SK-N-SH (cell line): Measurements from ENCODE around the gene HTRA3. TPM values are rescaled to one million over a fixed set of nuclear protein-coding genes. Genes with fewer than 3 reads are reported as not detected.

Experiments
- CTCF ChIA-PET: fragments of 300-600, 350-600 bp; formaldehyde crosslinking; extraction: SDS; loops from one replicate; lab custom pipeline; 2021; lab: Yijun Ruan, JAX
- POLR2A ChIA-PET: fragments of 350-600 bp; sonication (Branson Sonifier 250); formaldehyde crosslinking; extraction: SDS; loops from one replicate; lab custom pipeline; 2020; ENCODE audit warnings: antibody characterized with exemption, inconsistent platforms; lab: Yijun Ruan, JAX
- DNase-seq: peaks from one replicate; pipeline ENCODE4 v3.0.0; 2012
- H2AFZ ChIP-seq: fragments of 200-600 bp; sonication (generic); 2 replicates; pipeline ENCODE4 v1.8.1; 2016; ENCODE audit warnings: antibody characterized with exemption, mild to moderate bottlenecking, low read depth
- H3F3A ChIP-seq: fragments of 200-600 bp; sonication (generic); replicated peaks from 2 replicates; pipeline ENCODE3; 2016; ENCODE audit warnings: antibody characterized with exemption, mild to moderate bottlenecking; ENCODE audit not compliant: insufficient read depth
- H3K27ac ChIP-seq, 2 experiments: fragments of 200-500 bp in 1 of 2; fragments of 200-600 bp in 1 of 2; sonication (Bioruptor generic) in 1 of 2; sonication (generic), shearing (Covaris generic) in 1 of 2; 2 replicates each; pipeline versions ENCODE4 v1.5.1 to v1.6.1; 2014 to 2016; ENCODE audit warnings: low read depth in 2 of 2, inconsistent platforms in 1 of 2, low read length in 1 of 2, mild to moderate bottlenecking in 1 of 2, mixed read lengths in 1 of 2
- H3K27me3 ChIP-seq: fragments of 200-600 bp; sonication (generic), shearing (Covaris generic); 2 replicates; pipeline ENCODE4 v1.6.1; 2016; ENCODE audit warnings: mixed run types; ENCODE audit not compliant: insufficient read depth
- H3K36me3 ChIP-seq, 2 experiments: fragments of 200-500 bp in 1 of 2; fragments of 200-600 bp in 1 of 2; sonication (Bioruptor generic) in 1 of 2; sonication (generic) in 1 of 2; replicated peaks in 1 of 2; 2 replicates each; pipeline versions ENCODE3 to v1.5.1; 2014 to 2016; ENCODE audit warnings: low read length in 1 of 2, mild to moderate bottlenecking in 1 of 2; ENCODE audit not compliant: insufficient read depth in 2 of 2, control insufficient read depth in 1 of 2
- H3K4me1 ChIP-seq, 2 experiments: fragments of 200-500 bp in 1 of 2; fragments of 200-600 bp in 1 of 2; sonication (Bioruptor generic) in 1 of 2; sonication (generic), shearing (Covaris generic) in 1 of 2; 2 replicates each; pipeline versions ENCODE4 v1.5.1 to v1.6.1; 2014 to 2016; ENCODE audit warnings: low read depth in 1 of 2, low read length in 1 of 2, mixed run types in 1 of 2; ENCODE audit not compliant: insufficient read depth in 2 of 2, control insufficient read depth in 1 of 2
- H3K4me2 ChIP-seq: fragments of 200-600 bp; sonication (generic), shearing (Covaris generic); 2 replicates; pipeline ENCODE4 v1.6.1; 2017; ENCODE audit warnings: mixed run types
- H3K4me3 ChIP-seq, 2 experiments: fragments of 200-500 bp in 1 of 2; fragments of 200-600 bp in 1 of 2; sonication (Bioruptor generic) in 1 of 2; sonication (generic), shearing (Covaris generic) in 1 of 2; 2 replicates each; pipeline versions ENCODE4 v1.5.1 to v1.8.1; 2014 to 2016; ENCODE audit warnings: low read depth in 2 of 2, inconsistent platforms in 1 of 2, low read length in 1 of 2, mild to moderate bottlenecking in 1 of 2, mixed read lengths in 1 of 2, moderate library complexity in 1 of 2
- H3K79me2 ChIP-seq: fragments of 200-600 bp; sonication (generic); 2 replicates; pipeline ENCODE4 v1.8.1; 2017; ENCODE audit warnings: mild to moderate bottlenecking; ENCODE audit not compliant: insufficient read depth
- H3K9ac ChIP-seq: fragments of 200-600 bp; sonication (generic); 2 replicates; pipeline ENCODE4 v1.6.1; 2017; ENCODE audit warnings: mixed run types
- H3K9me2 ChIP-seq: fragments of 200-600 bp; sonication (generic); 2 replicates; pipeline ENCODE4 v1.6.1; 2017; ENCODE audit warnings: mixed run types
- H3K9me3 ChIP-seq: fragments of 200-600 bp; sonication (generic); 2 replicates; pipeline ENCODE4 v1.6.1; 2017; ENCODE audit warnings: mixed run types, mild to moderate bottlenecking, moderate library complexity
- H4K20me1 ChIP-seq: fragments of 200-600 bp; sonication (generic); 2 replicates; pipeline ENCODE4 v1.6.1; 2017; ENCODE audit warnings: mild to moderate bottlenecking, mixed run types; ENCODE audit not compliant: insufficient read depth
- CHD2 ChIP-seq: fragments of 150-350 bp; IDR thresholded peaks from 2 replicates; pipeline ENCODE4 v1.6.1; 2018; ENCODE audit warnings: low read length; ENCODE audit not compliant: partially characterized antibody
- ELF1 ChIP-seq: IDR thresholded peaks from 2 replicates; pipeline ENCODE4 v1.4.0; 2012
- FOSL2 ChIP-seq: IDR thresholded peaks from 2 replicates; pipeline ENCODE4 v1.4.0; 2012; ENCODE audit warnings: low read depth, mild to moderate bottlenecking, moderate library complexity, borderline replicate concordance
- FOXJ3 ChIP-seq: sonication (generic); formaldehyde crosslinking; IDR thresholded peaks from 2 replicates; pipeline ENCODE4 v1.5.1; 2020; ENCODE audit warnings: mild to moderate bottlenecking, missing genetic modification reagents
- FOXM1 ChIP-seq: IDR thresholded peaks from 2 replicates; pipeline ENCODE4 v1.4.0; 2012; ENCODE audit warnings: low read depth, mild to moderate bottlenecking
- GATA2 ChIP-seq: sonication (generic); formaldehyde crosslinking; IDR thresholded peaks from 2 replicates; pipeline ENCODE4 v1.5.0; 2020; ENCODE audit warnings: mild to moderate bottlenecking, missing genetic modification reagents
- MEF2A ChIP-seq: IDR thresholded peaks from 2 replicates; pipeline ENCODE4 v1.4.0; 2012; ENCODE audit warnings: low read depth, borderline replicate concordance
- NRF1 ChIP-seq: IDR thresholded peaks from 2 replicates; pipeline ENCODE4 v1.6.1; 2012; ENCODE audit warnings: low read depth, mild to moderate bottlenecking, low read length
- RCOR1 ChIP-seq: fragments of 150-350 bp; IDR thresholded peaks from 2 replicates; pipeline ENCODE4 v1.6.1; 2017; ENCODE audit warnings: antibody characterized with exemption, low read length
- SMC3 ChIP-seq: IDR thresholded peaks from 2 replicates; pipeline ENCODE4 v1.6.1; 2012; ENCODE audit warnings: low read depth, low read length, improper control_type of control experiment
- TAF1 ChIP-seq: IDR thresholded peaks from 2 replicates; pipeline ENCODE4 v1.6.1; 2012; ENCODE audit warnings: low read depth, mild to moderate bottlenecking, low read length, moderate library complexity, borderline replicate concordance
- TCF12 ChIP-seq: IDR thresholded peaks from 2 replicates; pipeline ENCODE4 v1.4.0; 2012
- WGBS: methylation state at CpG from one replicate; pipeline ENCODE4 v1.1.6; 2017; ENCODE audit warnings: low lambda C conversion rate; 5-methylcytosine and 5-hydroxymethylcytosine counted together
- polyA plus RNA-seq, 3 experiments: library from polyadenylated mRNA; depleted of rRNA; stranded (reverse); fragments of >200 nt; gene quantifications; 2 replicates each; pipeline ENCODE4 v1.2.3, GENCODE V29; 2012
- TF ChIP-seq, protein P1 (sequence below): fragments of 200-600 bp; sonication (generic); IDR thresholded peaks from 2 replicates; pipeline ENCODE4 v1.6.1; 2017; ENCODE audit warnings: antibody characterized with exemption, mild to moderate bottlenecking, moderate library complexity
- TF ChIP-seq, protein P2 (sequence below): IDR thresholded peaks from 2 replicates; pipeline ENCODE4 v1.4.0; 2012; ENCODE audit warnings: low read depth, borderline replicate concordance
- TF ChIP-seq, protein P3 (sequence below): IDR thresholded peaks from 2 replicates; pipeline ENCODE4 v1.4.0; 2012; ENCODE audit warnings: low read depth, borderline replicate concordance

HTRA3 gene
- polyA plus RNA-seq, 1 of the 3 experiments (the other 2 are of a cell fraction) = 0.05 TPM

DNA sequence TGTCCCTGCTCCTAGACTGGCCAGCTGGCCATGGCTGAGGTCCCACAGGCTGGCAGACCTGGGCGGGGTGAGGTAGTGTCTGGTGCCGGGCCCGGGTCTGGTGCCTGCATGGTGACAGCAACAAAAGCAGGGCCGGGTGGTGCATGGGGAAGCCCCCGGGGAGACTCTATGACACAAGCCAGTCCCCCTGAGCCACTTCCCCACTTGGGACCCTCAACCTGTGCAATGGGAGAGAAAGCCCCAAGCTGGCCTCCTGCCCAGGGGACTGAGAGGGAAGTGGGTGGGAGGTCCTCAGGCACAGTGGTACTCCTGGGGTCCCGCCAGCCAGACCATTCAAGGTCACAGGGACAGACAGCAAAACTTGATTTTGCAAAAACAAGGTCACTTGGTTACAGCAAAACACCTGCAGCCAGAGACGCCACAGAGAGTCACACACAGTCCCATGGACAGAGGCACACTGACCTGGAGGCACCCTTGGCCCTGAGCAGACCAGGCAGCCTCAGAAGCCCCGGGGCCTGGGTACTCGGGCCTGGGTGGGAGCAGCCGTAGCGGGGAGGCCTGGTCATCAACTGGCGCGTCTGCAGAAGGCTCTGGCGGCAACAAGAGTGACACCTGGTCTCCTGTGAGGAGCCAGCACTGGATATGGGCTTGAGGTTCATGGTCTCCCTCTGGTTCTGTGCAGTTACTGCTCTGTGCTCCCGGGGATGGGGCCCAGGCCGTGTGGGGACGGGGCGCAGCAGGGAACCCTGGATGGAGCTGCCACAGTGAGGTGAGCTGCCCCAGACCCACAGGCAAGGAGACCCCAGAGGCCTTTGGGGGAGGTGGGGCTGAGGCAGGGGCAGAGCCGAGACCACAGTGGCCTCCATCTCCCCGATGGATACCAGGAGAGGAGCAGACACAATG is 60.6 kb downstream of the HTRA3 start:
- Histone ChIP-seq H3K4me2 (no peak overlapping the region), H2AFZ (no peak overlapping the region), H3K9me2 (no peaks in the 10 kb centered on the region), H4K20me1 (no peaks in the 10 kb centered on the region), H3K27me3 (no peaks in the 10 kb centered on the region), H3K4me1 (peaks cover 0 to 13% of the 10 kb centered on the region in 2 experiments; a peak in 1 of 4 replicates), H3F3A (no peaks in the 10 kb centered on the region), H3K79me2 (no peaks in the 10 kb centered on the region), H3K9ac (no peak overlapping the region), H3K9me3 (no peaks in the 10 kb centered on the region), H3K4me3 (no peak overlapping the region), H3K36me3 (no peaks in the 10 kb centered on the region), H3K27ac (no peak overlapping the region)
- CTCF ChIA-PET = no interaction called here
- WGBS = 79% methylated on average over 6 of the region's 20 CpGs
- POLR2A ChIA-PET = no interaction called here
- DNase-seq = no peak
- TF ChIP-seq NRF1 = no peak
- no peak for TF ChIP-seq MEF2A
- TF ChIP-seq TAF1 = no peak
- TF ChIP-seq RCOR1 = no peak
- TF ChIP-seq, protein P1, sequence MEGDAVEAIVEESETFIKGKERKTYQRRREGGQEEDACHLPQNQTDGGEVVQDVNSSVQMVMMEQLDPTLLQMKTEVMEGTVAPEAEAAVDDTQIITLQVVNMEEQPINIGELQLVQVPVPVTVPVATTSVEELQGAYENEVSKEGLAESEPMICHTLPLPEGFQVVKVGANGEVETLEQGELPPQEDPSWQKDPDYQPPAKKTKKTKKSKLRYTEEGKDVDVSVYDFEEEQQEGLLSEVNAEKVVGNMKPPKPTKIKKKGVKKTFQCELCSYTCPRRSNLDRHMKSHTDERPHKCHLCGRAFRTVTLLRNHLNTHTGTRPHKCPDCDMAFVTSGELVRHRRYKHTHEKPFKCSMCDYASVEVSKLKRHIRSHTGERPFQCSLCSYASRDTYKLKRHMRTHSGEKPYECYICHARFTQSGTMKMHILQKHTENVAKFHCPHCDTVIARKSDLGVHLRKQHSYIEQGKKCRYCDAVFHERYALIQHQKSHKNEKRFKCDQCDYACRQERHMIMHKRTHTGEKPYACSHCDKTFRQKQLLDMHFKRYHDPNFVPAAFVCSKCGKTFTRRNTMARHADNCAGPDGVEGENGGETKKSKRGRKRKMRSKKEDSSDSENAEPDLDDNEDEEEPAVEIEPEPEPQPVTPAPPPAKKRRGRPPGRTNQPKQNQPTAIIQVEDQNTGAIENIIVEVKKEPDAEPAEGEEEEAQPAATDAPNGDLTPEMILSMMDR = no peak
- TF ChIP-seq, protein P2, sequence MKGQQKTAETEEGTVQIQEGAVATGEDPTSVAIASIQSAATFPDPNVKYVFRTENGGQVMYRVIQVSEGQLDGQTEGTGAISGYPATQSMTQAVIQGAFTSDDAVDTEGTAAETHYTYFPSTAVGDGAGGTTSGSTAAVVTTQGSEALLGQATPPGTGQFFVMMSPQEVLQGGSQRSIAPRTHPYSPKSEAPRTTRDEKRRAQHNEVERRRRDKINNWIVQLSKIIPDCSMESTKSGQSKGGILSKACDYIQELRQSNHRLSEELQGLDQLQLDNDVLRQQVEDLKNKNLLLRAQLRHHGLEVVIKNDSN = no peak
- TF ChIP-seq, protein P3, sequence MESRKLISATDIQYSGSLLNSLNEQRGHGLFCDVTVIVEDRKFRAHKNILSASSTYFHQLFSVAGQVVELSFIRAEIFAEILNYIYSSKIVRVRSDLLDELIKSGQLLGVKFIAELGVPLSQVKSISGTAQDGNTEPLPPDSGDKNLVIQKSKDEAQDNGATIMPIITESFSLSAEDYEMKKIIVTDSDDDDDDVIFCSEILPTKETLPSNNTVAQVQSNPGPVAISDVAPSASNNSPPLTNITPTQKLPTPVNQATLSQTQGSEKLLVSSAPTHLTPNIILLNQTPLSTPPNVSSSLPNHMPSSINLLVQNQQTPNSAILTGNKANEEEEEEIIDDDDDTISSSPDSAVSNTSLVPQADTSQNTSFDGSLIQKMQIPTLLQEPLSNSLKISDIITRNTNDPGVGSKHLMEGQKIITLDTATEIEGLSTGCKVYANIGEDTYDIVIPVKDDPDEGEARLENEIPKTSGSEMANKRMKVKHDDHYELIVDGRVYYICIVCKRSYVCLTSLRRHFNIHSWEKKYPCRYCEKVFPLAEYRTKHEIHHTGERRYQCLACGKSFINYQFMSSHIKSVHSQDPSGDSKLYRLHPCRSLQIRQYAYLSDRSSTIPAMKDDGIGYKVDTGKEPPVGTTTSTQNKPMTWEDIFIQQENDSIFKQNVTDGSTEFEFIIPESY = no peak
- TF ChIP-seq FOXJ3 (CRISPR knock-in tag) = no peak

DNA sequence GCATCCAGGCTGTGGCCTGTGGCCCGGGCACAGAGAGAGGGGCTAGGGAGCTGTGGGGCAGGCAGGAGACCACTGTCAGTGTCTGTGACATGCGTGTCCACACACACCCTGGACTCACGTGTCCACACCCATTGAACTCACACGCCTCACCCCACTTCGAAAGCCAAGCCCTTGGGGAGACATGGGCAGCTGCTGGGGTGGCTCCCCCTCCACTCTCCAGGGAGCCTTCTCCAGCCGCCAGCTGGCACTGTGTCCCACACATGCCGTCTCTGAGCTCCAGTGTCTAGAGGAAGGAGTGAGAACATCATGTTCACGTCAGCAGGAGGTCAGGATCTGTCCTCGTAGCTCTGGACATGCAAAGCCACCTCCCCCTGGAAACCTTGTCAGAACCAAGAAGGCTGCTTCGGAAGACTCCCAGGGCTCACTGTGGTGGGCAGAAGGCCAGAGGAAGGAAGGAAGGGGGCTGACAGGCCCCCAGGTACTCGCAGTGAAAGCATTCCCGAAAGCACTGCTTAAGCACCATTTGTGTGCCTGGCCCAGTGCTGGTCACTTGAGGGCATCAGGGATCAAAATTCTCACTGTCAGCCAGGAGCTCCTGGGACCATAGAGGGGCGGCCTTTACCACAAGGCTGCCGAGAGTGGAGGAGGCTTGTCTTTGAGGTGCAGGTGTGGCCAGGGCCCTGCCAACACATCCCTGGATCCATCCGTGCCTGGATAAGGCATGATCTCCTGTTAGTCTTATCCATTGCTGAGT is 61.4 kb downstream of the HTRA3 start:
- no peak for DNase-seq
- TF ChIP-seq, protein P3 = no peak
- TF ChIP-seq TCF12 (no peak), ELF1 (no peak), CHD2 (no peak), FOXJ3 (CRISPR knock-in tag) (no peak), SMC3 (no peak), GATA2 (CRISPR knock-in tag) (no peak), FOXM1 (no peak), FOSL2 (no peak), MEF2A (no peak)
- TF ChIP-seq, all 33 proteins: peak for 0
- Histone ChIP-seq H3K27me3 (no peaks in the 10 kb centered on the region), H3K4me2 (no peak overlapping the region), H3K9ac (no peak overlapping the region), H3K4me1 (peaks cover 0 to 13% of the 10 kb centered on the region in 2 experiments; a peak in 1 of 4 replicates), H3F3A (no peaks in the 10 kb centered on the region), H3K36me3 (no peaks in the 10 kb centered on the region), H3K4me3 (no peak overlapping the region), H3K9me3 (0 out of 2 replicates have a peak, but pooled peaks cover 4% of the 10 kb centered on the region), H3K27ac (no peak overlapping the region), H2AFZ (no peak overlapping the region), H4K20me1 (no peaks in the 10 kb centered on the region), H3K9me2 (no peaks in the 10 kb centered on the region), H3K79me2 (no peaks in the 10 kb centered on the region)
- WGBS = 58% methylated on average over 5 of the region's 15 CpGs
- POLR2A ChIA-PET = no interaction called here
- CTCF ChIA-PET = interaction anchor here (1.1 kb wide), 1 partner anchor 10 kb away, joined by 3 read pairs; no protein-coding TSS in a partner anchor
